K562 (cell line): ENCODE measurements around the gene OR2T10.

ENCODE experiments used
- ETS1 ChIP-seq: conservative IDR thresholded peaks from 2 replicates; pipeline ENCODE4 v1.6.1; 2011; ENCODE audit warnings: low read depth, mild to moderate bottlenecking, low read length; ENCODE audit not compliant: control insufficient read depth
- KLF6 ChIP-seq: fragments of 250-450 bp; sonication (Bioruptor Pico); IDR thresholded peaks from 2 replicates; pipeline ENCODE4 v1.4.0; 2020; ENCODE audit warnings: mild to moderate bottlenecking, moderate library complexity, borderline replicate concordance
- NCOR1 ChIP-seq: fragments of 450-650 bp; IDR thresholded peaks from 2 replicates; pipeline ENCODE4 v1.6.1; 2016; ENCODE audit warnings: mild to moderate bottlenecking, moderate library complexity
- POLR2A ChIP-seq: fragments of 450-650 bp; conservative IDR thresholded peaks from 2 replicates; pipeline ENCODE4 v1.6.1; 2016
- POLR2AphosphoS5 ChIP-seq: IDR thresholded peaks from 2 replicates; pipeline ENCODE4 v1.6.1; 2011; ENCODE audit warnings: mild to moderate bottlenecking, low read depth, low read length, moderate library complexity; ENCODE audit not compliant: control insufficient read depth, insufficient read depth
- RBM22 ChIP-seq: fragments of 200-400 bp; formaldehyde crosslinking; IDR thresholded peaks from 2 replicates; pipeline ENCODE4 v1.6.1; 2018; ENCODE audit warnings: low read length, low read depth; ENCODE audit not compliant: poor library complexity, severe bottlenecking
- SMAD1 ChIP-seq: fragments of 150-350 bp; IDR thresholded peaks from 2 replicates; pipeline ENCODE4 v1.6.1; 2014; ENCODE audit warnings: low read length, low read depth; ENCODE audit not compliant: partially characterized antibody
- SMAD3 ChIP-seq: fragments of 450-650 bp; formaldehyde crosslinking; conservative IDR thresholded peaks from 2 replicates; pipeline ENCODE4 v1.4.0; 2020; ENCODE audit warnings: mild to moderate bottlenecking
- ZNF740 ChIP-seq, 3 experiments: fragments of 200-800 bp in 1 of 3; sonication (Bioruptor generic) in 1 of 3; sonication (generic) in 1 of 3; formaldehyde crosslinking in 1 of 3; IDR thresholded peaks; 2 replicates each; pipeline versions ENCODE4 v1.6.1 to v1.8.0; 2016 to 2022; ENCODE audit warnings: mild to moderate bottlenecking in 2 of 3, missing compliant biosample characterization in 2 of 3, missing genetic modification characterization in 2 of 3, missing genetic modification reagents in 1 of 3

GRCh38 chr1:248618119-248618518 lies 20.6 kb upstream of the OR2T10 start:
- TF ChIP-seq ZNF740 (CRISPR knock-in tag; IDR thresholded peaks at IDR 0.05) (no peak), ZNF740 (tag; IDR thresholded peaks at IDR 0.05) (no peak), SMAD1 (no peak), POLR2A (no peak), SMAD3 (CRISPR knock-in tag) (no peak), ETS1 (no peak), RBM22 (no peak), POLR2AphosphoS5 (no peak), NCOR1 (no peak), KLF6 (CRISPR knock-in tag) (no peak)
